GM12878 (cell line): ENCODE measurements around the gene WDR13. TPM values are rescaled to one million over a fixed set of nuclear protein-coding genes. Genes with fewer than 3 reads are reported as not detected.

Experiments used
- BACH1 ChIP-seq: fragments of 450-650 bp; IDR thresholded peaks from 2 replicates; pipeline ENCODE4 v1.6.1; 2017; ENCODE audit warnings: mild to moderate bottlenecking, borderline replicate concordance
- BCL11A ChIP-seq: IDR thresholded peaks from 2 replicates; pipeline ENCODE4 v1.6.1; 2011; ENCODE audit warnings: low read depth, low read length
- BCL3 ChIP-seq: IDR thresholded peaks from 2 replicates; pipeline ENCODE4 v1.6.1; 2011; ENCODE audit warnings: borderline replicate concordance, low read depth, mild to moderate bottlenecking, moderate library complexity, low read length; ENCODE audit not compliant: insufficient read depth, poor library complexity, severe bottlenecking
- BHLHE40 ChIP-seq, 2 experiments: fragments of 450-650 bp in 1 of 2; IDR thresholded peaks; 2 replicates each; pipeline ENCODE4 v1.6.1; 2011 to 2017; ENCODE audit warnings: low read depth in 2 of 2, borderline replicate concordance in 1 of 2, improper control_type of control experiment in 1 of 2, low read length in 1 of 2, mild to moderate bottlenecking in 1 of 2
- BRCA1 ChIP-seq: IDR thresholded peaks from 2 replicates; pipeline ENCODE4 v1.6.1; 2011; ENCODE audit warnings: low read depth, low read length, improper control_type of control experiment
- CHD1 ChIP-seq: IDR thresholded peaks from 2 replicates; pipeline ENCODE4 v1.6.1; 2012; ENCODE audit warnings: low read depth, low read length, improper control_type of control experiment
- HCFC1 ChIP-seq: fragments of 150-350 bp; IDR thresholded peaks from 2 replicates; pipeline ENCODE4 v1.6.1; 2014; ENCODE audit warnings: low read length
- NFXL1 ChIP-seq: fragments of 450-650 bp; IDR thresholded peaks from 2 replicates; pipeline ENCODE4 v1.6.1; 2017; ENCODE audit warnings: antibody characterized with exemption, mild to moderate bottlenecking, borderline replicate concordance
- NR2C2 ChIP-seq: IDR thresholded peaks from 2 replicates; pipeline ENCODE4 v1.6.1; 2011; ENCODE audit warnings: borderline replicate concordance, low read depth; ENCODE audit not compliant: control insufficient read depth, insufficient read length
- PAX5 ChIP-seq: IDR thresholded peaks from 2 replicates; pipeline ENCODE4 v1.6.1; 2011; ENCODE audit warnings: low read depth, low read length, borderline replicate concordance
- PBX3 ChIP-seq: IDR thresholded peaks from 2 replicates; pipeline ENCODE4 v1.6.1; 2011; ENCODE audit warnings: mild to moderate bottlenecking, low read depth, low read length, moderate library complexity; ENCODE audit not compliant: insufficient replicate concordance
- PML ChIP-seq: IDR thresholded peaks from 2 replicates; pipeline ENCODE4 v1.6.1; 2012; ENCODE audit warnings: low read length, inconsistent platforms
- POLR2A ChIP-seq: IDR thresholded peaks from 2 replicates; pipeline ENCODE4 v1.6.1; 2011; ENCODE audit warnings: low read depth, mild to moderate bottlenecking, low read length
- POU2F2 ChIP-seq: IDR thresholded peaks from 3 replicates; pipeline ENCODE4 v1.6.1; 2011; ENCODE audit warnings: low read depth, mild to moderate bottlenecking, low read length, borderline replicate concordance
- RFX5 ChIP-seq: IDR thresholded peaks from 2 replicates; pipeline ENCODE4 v1.6.1; 2011; ENCODE audit warnings: low read depth, low read length, improper control_type of control experiment
- YY1 ChIP-seq: IDR thresholded peaks from 2 replicates; pipeline ENCODE4 v1.6.1; 2011; ENCODE audit warnings: low read depth, mild to moderate bottlenecking, low read length
- ZNF384 ChIP-seq: IDR thresholded peaks from 2 replicates; pipeline ENCODE4 v1.6.1; 2012; ENCODE audit warnings: low read depth, mild to moderate bottlenecking, low read length, improper control_type of control experiment, borderline replicate concordance
- polyA plus RNA-seq, 11 experiments: library from polyadenylated mRNA; depleted of rRNA in 4 of 11; unstranded in 6 of 11; stranded (reverse) in 5 of 11; fragments of >200 nt; fragmentation: Nextera tagmentation in 4 of 11; fragmentation: Illumina TruSeq in 1 of 11; extraction: Ambion mirVana in 4 of 11; extraction: Trizol in 1 of 11; gene quantifications; 1 replicate in 1 of 11; 2 replicates in 10 of 11; pipeline versions ENCODE4 v1.2.1 to v1.2.3, GENCODE V29; 2011 to 2016; ENCODE audit warnings: inconsistent platforms in 2 of 11, missing spikeins in 2 of 11, low read depth in 1 of 11
- total RNA-seq, 4 experiments: library from RNA; depleted of rRNA in 3 of 4; stranded (reverse); fragments of >200 nt in 3 of 4; fragmentation: Illumina TruSeq in 1 of 4; extraction: Trizol in 1 of 4; gene quantifications; 2 replicates each; pipeline versions ENCODE4 v1.2.1 to v1.2.3, GENCODE V29; 2013 to 2021

Gene WDR13
- total and polyA plus RNA-seq, 10 of the 15 experiments (the other 5 are each of a cell fraction or from before 2014, with no cell fraction given), result 6.9 to 62.7 (median 28.9) TPM

GRCh38 chrX:48574270-48575266 is 22.7 kb upstream of the WDR13 start, which contains the start of gene RBM3 (continued):
- TF ChIP-seq BCL3 (no peak), BACH1 (peak; percentile 75; the same call in 1 of the 2 replicates), BCL11A (no peak), PBX3 (peak; percentile 54), BHLHE40 (IDR thresholded peaks at IDR 0.05; ENCODE audit: borderline replicate concordance in 1 of 2, low read depth in 2 of 2, low read length in 1 of 2) (peak in 1 of 2 experiments; percentile 23; a peak in 1 of 4 replicates), NFXL1 (no peak), NR2C2 (no peak), CHD1 (peak; percentile 39; the same call in 1 of the 2 replicates), HCFC1 (peak; percentile 65), ZNF384 (no peak), PAX5 (no peak; the same call in 1 of the 2 replicates), YY1 (peak; percentile 97), POU2F2 (peak; percentile 41; the same call in 1 of the 3 replicates), POLR2A (peak; percentile 94), RFX5 (no peak), PML (peak; percentile 89), BRCA1 (no peak)
